HG03103 (cell line): ENCODE measurements around the gene PMEL.
A peak's percentile ranks its signal among the peaks of the same experiment; 100 is the strongest.
"Not testable (repeated sequence)": the region's sequence is repeated elsewhere in the genome, so short reads cannot be mapped to it uniquely, and the experiment has no call there.

Source experiments
- ATAC-seq: cut with Tn5 transposase; IDR thresholded peaks from one replicate; pipeline ENCODE4 v1.9.1; 2021; ENCODE audit warnings: low read depth; ENCODE audit not compliant: unreplicated experiment

Gene PMEL

DNA sequence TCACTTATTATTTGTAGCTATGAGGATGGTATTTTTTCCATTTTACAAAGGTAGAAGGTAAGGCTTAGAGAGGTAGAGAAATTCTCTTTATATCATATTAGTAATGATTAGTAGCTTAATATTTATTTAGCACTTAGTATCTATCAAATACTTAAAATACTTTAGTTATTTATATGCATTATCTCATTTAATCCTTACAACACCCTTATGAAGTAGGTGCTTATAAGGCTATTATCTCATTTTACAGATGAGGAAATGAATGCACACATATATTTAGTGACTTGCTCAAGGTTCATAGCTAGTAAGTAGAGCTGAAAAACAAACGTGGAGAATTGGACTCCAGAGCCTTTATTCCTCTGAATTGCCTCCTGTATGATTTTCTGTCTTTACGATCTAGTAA lies 19.0 kb upstream of the PMEL start:
- no peak for ATAC-seq

DNA sequence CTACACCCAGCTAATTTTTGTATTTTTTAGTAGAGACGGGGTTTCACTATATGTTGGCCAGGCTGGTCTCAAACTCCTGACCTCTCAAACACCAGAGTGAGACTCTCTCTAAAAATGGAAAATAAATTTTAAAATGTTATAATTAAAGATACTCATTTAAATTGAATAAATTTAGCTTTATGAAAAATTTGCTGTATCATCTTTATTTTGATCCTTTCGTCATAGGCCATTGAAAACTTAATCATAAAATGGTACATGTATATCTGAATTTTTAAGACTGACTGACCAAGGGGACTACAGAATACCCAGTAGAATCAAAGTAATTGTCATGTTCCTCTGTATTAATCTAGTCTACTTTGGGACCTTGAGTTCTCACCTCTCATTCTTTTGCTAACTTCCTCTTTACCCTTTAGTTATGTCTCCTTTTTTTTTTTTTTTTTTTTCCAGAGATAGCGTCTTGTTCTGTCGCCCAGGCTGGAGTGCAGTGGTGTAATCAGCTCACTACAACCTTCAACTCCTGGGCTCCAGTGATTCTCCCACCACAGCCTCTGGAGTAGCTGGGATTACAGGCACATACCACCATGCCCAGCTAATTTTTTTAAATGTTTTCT lies 17.5 kb upstream of the PMEL start:
- ATAC-seq = no peak

DNA sequence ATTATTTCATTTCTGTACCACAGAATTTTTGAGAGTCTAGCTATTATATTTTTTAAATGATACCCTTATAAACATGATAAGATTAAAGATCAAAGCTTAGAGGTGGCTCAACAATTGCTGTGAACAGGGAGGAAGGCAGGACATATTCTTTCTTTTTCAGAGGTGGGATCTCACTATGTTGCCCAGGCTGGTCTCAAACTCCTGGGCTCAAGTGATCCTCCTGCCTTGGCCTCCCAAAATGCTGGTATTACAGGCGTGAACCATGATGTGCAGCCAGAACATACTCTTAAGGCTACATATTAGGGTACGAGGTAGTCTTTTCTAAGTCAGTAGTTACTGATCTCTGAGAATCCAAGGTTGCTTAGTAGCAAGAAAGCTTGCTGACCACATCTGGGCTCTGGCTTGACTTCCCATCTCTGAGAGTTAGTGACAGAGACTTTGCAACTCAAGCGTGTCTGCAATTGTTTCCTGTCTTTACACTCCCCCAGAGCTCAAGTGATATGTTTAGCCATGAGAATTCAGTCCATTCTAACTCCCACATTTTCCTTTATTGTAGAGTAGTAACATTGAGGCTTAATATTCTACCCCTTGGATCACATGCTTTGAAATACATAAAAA lies 16.6 kb upstream of the PMEL start:
- peak; percentile 97 for ATAC-seq

DNA sequence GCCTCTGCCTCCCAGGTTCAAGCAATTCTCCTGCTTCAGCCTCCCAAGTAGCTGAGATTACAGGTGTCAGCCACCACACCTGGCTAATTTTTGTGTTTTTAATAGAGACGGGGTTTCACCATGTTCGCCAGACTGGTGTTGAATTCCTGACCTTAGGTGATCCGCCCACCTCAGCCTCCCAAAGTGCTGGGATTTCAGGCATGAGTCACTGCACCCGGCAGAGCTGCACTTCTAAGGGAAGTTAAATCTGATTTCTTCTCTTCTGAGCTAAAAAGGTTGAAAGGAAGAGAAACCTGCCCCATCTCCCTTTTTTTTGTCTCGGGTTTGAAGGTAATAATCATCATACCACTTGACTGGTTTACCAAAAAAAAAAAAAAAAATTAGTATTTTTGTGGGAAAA lies 16.0 kb upstream of the PMEL start:
- not testable (repeated sequence) for ATAC-seq

DNA sequence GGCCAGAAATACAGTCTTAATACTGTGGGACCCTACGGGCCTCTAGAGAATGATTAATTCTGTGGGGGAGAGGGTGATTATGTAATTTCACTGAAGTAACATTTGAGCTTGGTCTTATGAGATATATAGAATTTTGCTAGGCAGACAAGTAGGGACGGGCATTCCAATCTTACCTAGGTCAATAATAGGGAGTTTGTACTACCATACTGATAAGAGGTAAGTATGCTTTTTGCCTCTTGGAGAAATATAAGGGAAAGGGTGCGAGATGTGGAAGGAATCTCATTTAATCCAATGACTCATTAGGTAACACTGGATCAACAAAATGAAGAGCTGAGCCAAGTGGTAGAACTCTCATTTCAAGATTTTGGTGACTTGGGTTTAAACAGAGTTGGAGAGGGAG lies 13.2 kb upstream of the PMEL start:
- no peak for ATAC-seq

DNA sequence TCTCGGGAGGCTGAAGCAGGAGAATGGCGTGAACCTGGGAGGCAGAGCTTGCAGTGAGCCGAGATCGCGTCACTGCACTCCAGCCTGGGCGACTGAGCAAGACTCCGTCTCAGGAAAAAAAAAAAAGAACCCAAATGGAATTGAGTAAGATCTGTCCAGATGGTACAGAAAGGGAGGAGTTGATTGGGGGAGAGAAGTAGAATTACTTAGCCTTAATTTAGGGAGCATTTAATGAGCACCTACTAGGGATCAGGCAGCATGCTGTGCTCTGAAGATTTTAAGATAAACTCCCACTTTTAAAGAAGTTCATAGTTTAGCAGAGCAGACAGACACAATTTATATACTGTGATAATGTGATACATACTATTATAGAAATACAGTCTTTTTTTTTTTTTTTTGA lies 12.6 kb upstream of the PMEL start:
- ATAC-seq = no peak

DNA sequence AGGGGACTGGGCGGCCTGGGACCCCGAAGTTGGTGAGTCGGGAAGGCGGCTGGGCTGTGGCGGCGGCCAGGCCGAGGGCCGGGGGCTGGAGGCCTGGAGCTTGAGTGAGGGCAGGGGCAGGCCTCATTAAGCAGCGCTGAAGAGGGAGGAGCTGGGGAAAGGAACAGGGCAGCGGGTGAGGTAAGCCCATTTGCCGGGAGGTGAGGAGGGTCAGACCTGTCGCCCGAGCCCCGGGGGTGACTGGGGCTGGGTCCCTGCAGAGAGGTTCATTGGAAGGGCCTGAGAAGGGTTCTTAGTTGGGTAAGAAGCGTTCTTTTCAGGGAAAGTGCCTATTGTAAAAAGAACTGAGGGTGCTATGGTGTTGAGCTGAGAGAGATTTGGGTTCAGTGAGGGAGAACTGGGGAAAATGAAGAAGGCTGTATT lies 8.5 kb upstream of the PMEL start:
- ATAC-seq = peak; percentile 3

DNA sequence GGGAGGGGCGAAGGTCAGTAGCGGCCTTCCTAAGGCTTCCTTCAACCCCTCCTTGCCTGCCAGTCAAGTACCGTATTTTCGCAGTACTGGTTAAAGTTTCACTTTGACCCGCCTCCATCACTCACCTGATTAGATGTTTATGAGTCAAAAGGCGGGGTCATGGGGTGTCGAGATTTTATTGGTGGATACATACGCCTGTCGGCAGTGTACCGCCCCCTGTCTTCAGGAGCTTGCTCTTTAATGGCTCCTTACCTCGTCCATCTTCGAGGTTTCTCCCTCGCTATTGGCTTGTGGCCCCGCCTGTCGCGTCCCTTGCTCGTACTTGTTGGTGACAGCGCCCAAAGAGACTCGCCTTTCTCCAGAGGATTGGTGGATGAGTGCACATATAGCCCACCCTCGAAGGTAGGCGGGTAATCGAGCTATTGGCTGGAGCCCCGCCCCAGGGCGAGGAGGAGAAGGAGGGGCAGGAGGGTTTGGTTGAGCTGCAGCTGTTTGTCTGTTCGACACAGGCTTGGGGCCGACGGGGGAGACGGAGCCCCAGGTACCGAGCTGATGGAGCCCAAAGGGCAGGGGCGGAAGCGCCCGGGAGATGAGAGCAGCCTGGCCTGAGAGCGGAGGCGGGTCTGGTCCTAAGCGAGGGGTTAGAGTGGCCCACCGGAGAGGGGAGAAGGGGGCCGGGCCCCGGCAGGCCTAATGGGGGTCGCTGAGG lies 7.9 kb upstream of the PMEL start, which contains the start of gene RAB5B:
Gene RAB5B, plus strand, starts transcription at position 480 of the 709 bp plus-strand sequence. CDS start 12,883 bp downstream, outside the sequence.
- peak; percentile 89 for ATAC-seq

DNA sequence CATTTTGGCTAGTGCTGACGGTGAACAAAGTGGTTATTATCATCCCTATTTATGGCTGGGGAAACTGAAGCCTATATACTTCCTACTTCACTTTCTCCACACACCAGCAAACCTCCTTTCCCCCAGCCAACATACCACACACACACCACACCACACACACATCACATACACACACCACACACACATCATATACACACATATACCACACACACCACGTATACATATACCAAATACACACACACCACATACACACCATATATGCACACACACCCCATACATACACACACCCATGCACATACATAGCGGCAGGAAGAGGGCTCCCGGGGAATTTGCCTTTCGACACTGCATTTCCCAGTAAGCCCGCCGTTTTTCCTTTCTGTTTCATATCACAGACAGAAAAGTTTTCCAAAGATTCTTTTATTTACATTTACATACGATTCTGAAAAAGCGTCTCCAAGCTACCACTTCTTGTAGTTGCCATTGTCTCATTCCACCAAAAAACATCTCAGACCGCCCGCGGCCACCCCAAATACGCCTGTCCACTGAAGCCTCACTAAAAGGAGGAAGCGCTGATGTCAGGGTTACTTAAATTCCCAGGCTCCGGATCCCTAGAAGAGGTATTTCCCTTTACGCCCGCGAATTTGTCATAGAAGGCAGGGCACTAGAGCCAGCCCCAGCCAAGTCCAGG lies 7.2 kb upstream of the PMEL start:
- no peak for ATAC-seq

DNA sequence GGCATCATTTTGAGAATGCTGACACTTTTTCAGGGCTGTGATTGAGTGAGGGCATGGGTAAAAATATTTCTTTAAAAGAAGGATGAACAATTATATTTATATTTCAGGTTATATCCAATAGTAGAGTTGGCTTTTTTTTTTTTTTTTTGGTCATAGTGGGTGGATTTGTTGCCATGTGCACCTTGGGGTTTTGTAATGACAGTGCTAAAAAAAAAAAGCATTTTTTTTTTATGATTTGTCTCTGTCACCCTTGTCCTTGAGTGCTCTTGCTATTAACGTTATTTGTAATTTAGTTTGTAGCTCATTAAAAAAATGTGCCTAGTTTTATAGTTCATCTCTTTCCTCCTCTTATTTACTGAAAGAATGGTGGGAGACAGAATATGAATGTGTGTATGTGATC lies 6.6 kb upstream of the PMEL start:
- no peak for ATAC-seq

DNA sequence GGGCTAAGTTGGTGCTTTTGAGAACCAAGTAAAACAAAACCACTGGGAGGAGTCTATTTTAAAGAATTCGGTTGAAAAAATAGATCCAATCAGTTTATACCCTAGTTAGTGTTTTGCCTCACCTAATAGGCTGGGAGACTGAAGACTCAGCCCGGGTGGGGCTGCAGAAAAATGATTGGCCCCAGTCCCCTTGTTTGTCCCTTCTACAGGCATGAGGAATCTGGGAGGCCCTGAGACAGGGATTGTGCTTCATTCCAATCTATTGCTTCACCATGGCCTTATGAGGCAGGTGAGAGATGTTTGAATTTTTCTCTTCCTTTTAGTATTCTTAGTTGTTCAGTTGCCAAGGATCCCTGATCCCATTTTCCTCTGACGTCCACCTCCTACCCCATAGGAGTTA lies 6.2 kb upstream of the PMEL start:
- no peak for ATAC-seq

DNA sequence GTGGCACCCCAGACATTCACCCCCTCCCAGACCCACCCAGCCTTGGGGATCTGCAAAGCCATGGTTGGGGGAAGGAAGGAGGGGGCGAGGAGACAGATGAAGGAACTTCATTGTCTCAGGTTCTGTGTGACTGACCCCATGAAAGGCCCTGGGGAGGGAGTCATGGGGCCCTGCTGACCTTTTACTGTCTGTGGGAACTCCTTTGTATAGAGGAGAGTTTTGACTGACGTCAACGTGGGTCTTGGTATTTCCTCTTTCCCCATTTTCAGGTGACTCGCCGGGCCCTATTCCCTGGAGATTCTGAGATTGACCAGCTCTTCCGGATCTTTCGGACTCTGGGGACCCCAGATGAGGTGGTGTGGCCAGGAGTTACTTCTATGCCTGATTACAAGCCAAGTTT lies 4.9 kb upstream of the PMEL start:
- ATAC-seq = no peak

DNA sequence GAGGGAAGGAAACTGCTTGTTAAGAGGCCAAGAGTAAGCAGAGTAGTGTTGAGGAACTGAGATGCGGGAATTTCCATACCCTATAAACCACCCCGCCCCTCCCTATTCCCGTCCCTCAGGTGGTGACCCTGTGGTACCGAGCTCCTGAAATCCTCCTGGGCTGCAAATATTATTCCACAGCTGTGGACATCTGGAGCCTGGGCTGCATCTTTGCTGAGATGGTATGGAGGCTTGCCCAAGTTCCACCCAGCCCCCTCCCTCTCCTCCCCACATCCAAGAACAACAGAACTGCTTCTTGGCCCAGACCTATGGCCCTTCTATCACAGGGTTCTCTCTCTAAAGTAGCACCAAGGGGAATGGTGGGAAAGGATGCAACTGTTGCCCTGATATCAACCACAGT lies 3.5 kb upstream of the PMEL start:
- no peak for ATAC-seq

DNA sequence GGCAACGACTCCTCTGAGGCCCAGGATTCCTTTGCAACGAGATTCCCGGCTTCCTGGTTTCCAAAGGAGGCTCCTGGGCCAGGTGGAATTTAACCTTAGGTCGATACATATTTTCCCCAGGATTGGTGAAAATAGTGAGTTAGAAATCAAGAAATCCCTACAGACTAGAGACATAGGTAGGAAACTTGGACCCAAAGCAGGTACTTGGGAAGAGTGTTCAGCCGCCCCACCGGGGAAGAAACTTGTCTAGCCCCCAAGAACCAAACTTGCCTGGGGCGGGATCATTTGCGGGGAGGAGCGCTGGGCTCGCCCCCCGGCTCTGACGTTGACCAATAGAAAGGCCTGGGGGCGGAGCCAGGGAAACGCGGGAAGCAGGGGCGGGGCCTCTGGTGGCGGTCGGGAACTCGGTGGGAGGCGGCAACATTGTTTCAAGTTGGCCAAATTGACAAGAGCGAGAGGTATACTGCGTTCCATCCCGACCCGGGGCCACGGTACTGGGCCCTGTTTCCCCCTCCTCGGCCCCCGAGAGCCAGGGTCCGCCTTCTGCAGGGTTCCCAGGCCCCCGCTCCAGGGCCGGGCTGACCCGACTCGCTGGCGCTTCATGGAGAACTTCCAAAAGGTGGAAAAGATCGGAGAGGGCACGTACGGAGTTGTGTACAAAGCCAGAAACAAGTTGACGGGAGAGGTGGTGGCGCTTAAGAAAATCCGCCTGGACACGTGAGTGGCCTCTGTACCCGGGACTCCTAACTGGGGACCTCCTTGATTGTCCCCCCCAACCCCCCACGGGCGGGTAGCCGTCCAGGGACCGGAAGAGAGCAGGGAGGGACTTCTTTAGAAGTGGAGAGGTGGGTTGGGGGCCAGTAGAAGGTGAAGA lies 803 bp upstream of the PMEL start, which contains the start of gene CDK2:
Gene CDK2, plus strand, starts transcription at position 423 of the 874 bp plus-strand sequence. Its CDS starts 179 bp downstream, at position 602.
- peak; percentile 92 for ATAC-seq

DNA sequence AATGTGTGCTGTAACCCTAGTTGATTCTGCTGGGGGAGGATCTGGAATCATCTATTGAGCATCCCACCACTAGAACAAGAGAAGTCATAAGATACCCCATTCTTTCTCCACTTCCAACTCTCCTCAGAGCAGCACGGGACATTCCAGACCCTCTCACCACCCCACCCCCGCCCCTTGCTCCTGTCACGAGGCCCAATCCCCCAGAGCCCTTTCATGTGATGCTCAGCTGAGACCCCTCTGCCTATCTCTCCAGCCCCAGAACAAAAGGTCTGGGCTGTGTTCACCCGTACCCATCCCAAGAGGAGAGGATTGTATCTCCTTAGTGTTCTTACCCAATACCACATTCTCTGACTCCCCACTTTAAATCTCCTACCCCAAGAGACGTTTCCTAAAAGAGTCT lies 602 bp downstream of the PMEL start:
- no peak for ATAC-seq

DNA sequence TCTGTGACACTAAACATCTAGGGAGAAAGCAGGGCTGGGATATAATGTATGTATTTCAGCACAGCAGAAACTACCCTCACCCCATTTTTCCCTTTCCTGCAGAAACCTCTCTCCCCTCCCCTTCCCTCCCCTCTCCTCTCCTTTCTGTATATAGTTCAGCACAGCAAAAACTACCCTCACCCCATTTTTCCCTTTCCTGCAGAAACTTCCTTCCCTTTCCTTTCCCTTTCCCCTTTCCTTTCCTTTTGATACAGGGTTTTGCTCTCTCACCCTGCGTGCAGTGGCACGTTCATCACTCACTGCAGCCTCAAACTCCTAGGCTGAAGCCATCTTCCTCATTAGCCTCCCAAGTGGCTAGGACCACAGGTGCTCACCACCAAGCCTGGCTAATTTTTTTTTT lies 2.1 kb downstream of the PMEL start:
- no peak for ATAC-seq

DNA sequence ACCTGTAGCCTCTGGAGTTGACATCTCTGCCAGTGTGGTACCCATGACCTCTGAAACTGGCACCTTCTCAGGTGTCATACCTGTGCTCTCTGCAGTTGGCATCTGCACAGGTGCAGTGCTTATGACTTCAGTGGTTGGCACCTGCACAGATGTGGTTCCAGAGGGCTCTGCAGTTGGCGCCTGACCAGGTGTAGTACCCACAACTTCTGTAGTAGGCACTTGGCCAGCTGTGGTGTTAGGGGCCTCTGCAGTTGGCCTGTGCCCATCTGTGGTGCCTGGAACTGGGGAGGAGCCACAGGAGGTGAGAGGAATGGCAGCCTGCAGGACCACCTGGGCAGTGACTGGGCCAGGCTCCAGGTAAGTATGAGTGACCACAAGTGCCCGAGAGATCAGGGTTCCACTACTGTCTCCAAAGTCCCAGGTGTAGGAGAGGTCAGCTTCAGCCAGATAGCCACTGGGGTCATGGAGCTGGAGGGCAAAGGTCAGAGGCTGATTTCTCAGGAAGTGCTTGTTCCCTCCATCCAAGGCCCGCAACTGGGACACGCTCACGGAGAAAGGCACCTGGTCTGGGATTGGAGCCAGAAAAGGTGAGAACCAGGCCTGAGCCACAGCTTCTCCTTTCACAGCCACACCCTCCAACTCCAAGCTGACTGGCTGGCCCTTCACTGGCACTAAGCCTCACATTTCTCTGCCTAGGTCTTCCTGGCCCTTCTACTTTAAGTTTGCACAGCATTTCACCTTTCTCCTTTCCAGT lies 8.6 kb downstream of the PMEL start:
- no peak for ATAC-seq

DNA sequence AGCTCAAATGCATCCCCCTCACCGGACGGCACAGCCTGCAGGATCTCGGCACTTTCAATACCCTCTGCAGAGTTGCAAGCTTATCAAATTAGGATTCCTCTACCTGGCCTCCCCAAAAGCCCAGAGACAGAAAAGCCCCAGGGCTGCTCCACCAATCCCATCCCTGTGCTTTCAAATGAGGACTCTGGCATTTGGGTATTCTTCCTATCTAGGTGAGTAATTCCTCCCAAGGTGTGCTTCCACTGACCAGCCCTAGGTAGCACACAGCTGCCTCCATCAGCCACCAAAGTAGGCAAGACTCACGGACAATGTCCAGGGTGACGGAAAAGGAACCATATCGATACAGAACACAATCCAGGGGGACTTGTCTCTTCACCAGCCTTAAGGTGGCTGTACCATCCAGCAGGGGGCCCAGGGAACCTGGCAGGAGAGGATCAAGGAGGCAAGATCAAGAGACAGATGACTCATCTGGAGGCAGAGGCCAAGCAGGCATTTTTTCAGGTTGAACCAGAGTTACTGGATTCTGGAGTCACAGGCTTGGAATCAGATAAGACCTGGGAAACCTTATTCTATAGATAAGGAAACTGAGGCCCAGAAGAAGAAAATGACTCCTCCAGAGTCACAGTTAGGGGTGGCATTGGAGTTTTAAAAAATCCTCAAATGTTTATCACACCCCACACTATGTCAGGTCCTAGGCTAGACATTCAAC lies 9.9 kb downstream of the PMEL start:
- no peak for ATAC-seq

DNA sequence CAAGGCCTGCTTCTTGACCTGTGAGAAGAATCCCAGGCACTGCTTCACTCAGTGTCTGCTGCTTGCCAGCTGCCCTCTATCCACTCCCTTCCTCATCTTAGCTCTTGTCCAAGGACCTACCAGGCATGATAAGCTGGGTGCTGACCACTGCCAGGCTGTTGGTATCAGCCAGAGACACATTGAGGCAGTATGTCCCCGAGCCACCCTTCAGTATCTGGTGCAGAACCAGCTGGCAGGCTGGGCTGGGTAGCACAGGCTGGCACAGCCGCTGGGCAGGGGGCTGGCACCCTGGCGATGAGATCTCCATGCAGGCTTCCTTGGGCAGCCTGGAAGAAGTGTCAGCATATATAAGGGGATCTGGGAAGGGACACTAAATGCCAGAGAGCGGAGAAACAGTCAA lies 10.5 kb downstream of the PMEL start:
- ATAC-seq = no peak
